ENCODE results near the gene HEXD.
"Not testable (repeated sequence)": the region's sequence is repeated elsewhere in the genome, so short reads cannot be mapped to it uniquely, and the experiment has no call there.

HEXD gene

DNA sequence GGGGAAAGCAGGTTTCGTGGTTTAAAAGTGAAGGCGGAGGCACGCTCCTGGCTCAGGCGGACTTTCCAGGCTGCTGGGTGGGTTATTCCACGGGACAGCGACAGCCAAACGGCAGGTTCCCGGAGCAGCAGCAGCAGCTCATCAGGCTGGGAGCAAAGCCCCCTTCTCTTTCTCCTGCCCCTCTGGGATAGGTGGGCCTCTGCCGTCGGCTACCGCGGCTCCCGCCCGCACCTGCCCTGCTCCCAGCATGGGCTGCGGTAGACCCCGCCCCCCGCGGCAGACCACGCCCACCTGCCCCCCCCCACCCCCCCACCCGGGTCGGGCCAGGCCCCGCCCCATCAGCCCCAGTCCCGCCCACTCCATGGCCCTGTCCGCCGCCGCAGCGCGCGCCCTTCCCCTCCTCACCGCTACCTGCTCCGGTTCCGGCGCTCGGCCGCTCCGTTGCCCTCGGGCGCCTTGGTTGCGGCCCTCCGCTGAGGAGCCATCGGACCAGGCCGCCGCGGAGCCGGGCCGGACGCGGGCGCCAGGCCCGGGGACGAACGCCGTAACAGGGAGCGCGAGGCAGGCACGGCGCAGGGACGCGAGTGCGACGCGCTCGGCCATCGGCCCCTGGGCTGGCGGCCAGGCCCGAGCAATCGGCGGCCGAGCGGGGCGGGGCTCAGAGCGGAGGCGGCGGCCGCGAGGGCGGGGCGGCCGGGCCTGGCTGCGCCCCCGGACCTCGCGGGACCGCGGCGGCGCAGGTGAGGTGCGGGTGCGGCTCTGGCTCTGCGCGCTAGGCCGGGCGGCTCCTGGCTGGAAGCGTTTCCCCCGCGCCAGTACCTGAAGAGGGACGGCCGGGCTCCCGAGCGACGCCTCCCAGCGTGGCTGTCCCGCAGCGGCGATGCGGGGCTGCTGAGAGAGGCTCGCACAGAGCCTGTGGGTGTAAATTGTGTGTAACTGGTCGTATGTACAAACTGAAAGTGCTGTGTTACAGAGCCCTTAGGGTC lies at the start of gene HEXD, which contains the start of gene OGFOD3:
Gene HEXD, plus strand, starts transcription at position 347 of the 986 bp plus-strand sequence. CDS start 1,453 bp downstream, outside the sequence.
Gene OGFOD3, minus strand, starts transcription at position 586 of the 986 bp plus-strand sequence. Its CDS starts 101 bp downstream, at position 485.
- peak; percentile 84 for DNase-seq

DNA sequence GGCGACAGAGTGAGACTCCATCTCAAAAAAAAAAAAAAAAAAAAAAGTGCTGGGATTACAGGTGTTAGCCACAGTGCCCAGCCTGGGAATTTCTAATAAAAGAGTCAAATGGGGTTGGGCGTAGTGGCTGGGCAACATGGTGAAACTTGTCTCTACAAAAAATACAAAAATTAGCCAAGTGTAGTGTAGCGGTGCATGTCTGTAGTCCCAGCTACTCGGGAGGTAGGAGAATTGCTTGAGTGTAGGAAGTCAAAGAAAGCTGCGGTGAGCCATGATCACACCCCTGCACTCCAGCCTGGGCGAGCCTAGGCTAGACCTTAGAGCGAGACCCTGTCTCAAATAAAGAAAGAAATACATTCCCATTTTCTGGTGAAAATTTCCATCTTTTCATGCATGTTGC lies 48.9 kb upstream of the HEXD start:
- DNase-seq, result no peak

DNA sequence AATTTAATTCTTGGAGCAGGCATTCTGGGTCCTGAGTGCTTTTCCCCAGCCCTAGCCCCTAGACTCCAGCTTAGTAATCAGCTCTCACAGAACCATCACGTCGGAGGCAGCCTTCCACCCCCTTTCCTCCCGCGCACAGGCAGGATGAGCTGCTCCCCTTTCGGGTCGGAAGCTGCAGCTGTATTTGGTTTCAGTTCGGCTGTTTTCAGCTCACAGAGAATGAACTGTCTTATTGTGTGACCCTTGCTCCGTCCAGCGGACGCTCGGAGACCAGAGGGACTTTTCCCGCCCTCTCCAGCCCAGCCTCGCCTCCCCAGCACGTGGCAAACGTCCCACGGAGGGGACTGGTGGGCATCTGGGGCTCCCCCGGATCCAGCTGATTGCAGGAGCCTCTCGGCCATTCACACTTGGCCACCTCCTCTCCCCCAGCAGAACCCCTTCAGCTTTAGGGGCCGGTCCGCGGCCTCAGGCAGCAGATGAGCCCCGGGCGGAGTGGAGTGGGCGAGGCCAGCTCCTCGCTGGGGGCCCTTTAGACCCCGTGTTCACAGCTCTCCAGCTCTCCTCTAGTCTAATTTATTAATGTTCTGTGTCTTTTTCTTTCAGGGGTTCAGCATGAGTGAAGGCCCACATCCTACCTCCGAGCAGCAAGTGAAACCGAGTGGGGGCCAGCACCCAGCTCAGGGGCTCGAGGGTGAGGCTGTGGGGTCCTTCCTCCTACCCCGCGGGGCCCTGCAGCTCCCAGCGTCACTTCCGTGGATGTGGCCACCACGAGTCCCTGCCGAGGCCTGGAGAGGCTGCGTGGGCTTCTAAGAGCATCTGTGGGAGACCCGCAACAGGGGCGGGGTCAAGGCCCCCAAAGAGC lies 47.4 kb upstream of the HEXD start:
- peak; percentile 50 for DNase-seq

DNA sequence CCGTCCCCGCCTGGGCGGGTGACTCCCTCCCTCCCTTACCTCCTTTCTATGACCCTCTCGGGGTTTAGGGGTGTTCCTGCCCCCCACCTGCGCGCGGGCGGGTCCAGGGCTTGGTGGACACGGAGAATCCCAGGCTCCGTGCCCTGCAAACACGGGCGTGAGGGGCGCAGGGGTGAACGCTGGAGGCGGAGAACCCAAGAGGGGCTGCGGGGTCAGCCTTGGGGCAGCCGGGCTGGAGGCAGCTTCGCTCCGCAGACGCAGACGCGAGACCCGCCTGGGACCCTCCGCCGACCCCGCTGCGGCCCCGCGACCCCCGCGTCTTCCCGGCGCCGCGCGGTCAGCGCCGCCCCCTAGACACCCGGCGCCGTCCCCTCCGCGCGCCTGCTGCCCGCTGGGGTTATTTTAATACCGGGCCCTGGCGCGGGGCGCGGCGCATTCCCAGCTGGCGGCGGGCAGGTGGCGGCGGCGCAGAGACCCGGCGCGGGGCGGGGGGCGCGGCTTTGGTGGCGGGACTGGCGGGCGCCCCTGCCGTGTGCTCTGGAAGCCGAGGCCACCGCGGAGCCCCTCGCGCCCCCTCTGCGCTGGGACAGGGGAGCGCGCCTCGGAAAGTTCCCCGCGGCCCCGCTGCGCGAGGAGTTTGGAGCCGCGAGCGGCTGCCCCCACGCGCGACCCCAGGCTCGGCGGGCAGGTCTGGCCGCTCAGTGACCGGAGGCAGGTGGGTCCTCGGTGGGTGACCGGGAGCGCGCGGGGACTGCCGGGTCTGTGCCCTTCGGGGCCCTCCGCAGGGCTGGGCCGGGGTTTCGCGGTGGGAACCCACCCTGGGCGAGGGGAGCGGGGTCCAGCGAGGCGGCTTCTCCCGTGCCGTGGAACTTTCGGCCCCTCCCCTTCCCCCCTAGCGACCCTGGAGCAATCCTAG lies 46.6 kb upstream of the HEXD start, which contains the start of gene UTS2R:
Gene UTS2R, plus strand, starts transcription at position 433 of the 916 bp plus-strand sequence. CDS start 2,560 bp downstream, outside the sequence.
- DNase-seq, result no peak

DNA sequence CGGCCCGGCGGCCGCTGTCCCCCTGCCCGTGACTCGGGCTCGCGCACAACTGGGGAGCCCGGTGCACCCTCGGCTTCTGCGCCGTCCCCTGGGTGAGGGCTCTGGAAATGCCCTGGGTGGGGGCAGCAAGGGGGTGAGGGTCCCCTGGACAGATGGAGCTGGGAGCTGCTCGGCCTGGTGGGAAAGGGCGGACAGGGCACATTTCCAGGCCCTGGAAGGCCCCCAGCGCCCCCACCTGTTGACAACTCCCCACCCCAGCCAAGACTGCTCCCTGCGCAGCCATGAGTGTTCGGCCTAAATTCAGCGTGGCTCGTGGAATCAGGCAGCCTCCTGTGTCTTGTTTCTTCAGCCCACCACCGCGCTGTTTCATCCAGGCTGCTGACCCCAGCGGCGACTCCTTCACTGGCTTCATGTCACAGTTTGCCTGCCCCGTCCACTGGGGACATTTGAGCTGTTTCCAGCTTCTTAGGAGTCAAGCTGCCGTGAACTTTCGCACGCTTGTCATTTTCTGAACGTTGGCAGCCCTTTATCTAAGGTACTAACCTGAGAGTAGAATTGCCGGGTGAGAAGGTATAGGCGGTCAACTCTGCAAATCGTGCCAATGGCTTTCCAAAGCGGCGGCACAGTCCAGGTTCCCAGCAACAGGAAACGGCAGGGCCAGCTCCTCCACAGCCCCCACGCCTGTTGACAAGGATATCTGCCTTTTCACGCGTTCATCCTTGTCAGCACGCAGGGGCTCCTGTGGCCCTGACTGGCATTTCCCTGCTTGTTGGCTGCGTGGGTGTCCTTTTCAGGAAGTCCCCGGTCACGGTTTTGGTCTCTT lies 45.7 kb upstream of the HEXD start:
- no peak for DNase-seq

DNA sequence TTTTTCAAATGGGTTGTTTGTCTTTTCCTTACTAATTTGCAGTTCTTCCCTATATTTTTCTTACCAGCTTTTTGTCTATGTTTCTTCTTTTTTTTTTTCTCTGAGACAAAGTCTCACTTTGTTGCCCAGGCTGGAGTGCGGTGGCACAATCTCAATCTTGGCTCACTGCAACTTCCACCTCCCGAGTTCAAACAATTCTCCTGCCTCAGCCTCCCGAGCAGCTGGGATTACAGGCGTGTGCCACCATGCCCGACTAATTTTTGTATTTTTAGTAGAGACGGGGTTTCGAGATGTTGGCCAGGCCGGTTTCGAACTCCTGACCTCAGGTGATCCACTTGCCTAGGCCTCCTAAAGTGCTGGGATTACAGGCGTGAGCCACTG lies 45.1 kb upstream of the HEXD start:
- DNase-seq, result not testable (repeated sequence)

DNA sequence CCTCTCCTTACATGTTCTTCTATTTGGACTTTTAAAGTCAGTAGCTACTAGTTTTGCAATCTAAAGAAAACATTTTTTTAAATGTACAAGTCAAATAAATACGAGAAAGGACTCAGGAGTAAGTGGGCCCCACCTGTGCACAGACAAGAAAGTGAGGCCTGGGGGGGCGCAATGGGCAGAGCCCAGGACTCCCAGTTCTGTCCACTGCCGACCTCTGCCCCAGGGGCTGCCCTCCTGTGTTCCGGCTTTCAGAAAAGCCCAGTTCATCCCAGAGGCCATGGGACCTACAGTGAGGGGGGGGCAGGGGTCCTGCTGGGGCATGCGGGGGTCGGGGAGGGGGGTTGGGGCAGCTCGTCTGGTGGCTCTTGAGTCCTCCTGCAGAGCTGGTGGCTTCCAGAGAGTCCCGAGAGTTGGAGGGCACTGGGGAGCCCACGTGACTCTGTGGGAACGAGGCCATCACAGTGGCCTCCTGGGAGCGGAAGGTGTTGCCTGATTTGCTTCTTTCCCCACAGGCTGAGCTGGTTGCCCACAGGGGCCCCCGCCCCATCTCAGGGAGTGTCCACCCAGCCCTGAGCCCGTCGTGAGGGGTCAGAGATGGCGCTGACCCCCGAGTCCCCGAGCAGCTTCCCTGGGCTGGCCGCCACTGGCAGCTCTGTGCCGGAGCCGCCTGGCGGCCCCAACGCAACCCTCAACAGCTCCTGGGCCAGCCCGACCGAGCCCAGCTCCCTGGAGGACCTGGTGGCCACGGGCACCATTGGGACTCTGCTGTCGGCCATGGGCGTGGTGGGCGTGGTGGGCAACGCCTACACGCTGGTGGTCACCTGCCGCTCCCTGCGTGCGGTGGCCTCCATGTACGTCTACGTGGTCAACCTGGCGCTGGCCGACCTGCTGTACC lies 44.2 kb upstream of the HEXD start:
- DNase-seq, result no peak

DNA sequence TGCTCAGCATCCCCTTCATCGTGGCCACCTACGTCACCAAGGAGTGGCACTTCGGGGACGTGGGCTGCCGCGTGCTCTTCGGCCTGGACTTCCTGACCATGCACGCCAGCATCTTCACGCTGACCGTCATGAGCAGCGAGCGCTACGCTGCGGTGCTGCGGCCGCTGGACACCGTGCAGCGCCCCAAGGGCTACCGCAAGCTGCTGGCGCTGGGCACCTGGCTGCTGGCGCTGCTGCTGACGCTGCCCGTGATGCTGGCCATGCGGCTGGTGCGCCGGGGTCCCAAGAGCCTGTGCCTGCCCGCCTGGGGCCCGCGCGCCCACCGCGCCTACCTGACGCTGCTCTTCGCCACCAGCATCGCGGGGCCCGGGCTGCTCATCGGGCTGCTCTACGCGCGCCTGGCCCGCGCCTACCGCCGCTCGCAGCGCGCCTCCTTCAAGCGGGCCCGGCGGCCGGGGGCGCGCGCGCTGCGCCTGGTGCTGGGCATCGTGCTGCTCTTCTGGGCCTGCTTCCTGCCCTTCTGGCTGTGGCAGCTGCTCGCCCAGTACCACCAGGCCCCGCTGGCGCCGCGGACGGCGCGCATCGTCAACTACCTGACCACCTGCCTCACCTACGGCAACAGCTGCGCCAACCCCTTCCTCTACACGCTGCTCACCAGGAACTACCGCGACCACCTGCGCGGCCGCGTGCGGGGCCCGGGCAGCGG lies 43.4 kb upstream of the HEXD start:
- DNase-seq, result no peak

DNA sequence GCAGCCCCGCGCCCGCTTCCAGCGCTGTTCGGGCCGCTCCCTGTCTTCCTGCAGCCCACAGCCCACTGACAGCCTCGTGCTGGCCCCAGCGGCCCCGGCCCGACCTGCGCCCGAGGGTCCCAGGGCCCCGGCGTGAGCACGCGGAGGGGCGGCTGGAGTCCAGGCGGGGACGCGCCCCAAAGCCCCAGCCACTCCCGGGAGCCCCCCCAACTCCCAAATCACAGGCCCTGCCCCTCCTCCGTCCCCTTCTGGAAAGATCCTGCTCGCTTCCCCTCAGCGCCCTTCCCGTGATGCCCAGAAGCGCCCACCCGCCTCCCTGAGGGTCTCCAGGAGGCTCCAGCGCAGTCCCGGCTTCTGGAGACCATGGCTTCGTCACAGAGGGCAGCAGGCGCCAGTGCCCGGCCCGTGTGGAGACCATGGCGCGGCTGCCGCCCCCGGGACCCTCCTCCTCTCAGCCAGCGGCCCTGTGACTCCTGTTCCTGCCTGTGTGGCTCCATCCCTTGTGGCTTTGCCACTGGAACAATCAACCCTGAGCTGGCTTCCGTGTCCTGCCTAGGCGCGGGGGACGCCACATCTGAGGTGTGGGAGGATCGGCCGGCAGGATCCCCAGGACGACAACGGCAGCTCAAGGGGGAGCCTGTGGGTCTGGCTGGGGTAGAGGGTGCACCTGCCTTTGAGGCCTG lies 42.6 kb upstream of the HEXD start:
- DNase-seq, result no peak

DNA sequence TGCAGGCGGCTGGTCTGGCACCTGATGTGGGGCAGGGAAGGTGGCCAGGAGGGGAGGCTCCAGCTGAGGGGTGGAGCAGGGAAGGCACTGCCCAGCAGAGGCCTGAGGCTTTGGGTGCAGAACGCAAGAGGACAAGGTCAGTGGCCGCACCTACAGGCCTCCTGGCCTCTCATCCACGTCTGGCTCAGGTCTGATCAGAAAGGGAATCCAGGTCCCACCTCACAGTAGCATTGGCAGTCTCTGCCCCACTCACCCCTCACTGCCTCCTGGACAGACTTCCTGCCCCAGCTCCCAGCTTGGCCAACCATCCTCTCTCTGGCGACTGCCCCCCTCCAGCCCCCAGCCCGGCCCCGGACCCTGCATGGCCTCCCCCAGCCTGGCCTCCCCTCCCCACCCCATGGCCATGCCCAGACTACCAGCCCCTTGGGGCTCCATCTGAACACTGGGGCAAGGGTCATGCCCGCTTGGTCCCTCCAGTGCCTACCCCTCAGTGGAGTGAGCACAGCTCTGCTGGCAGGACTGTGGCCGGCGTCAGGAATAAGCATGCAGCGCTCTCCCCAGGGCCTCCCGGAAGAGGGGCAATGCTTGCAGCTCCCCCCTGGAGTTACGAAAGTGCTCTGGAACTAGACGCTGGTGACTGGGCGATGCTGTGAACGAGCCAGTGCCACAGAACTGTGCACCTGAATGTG lies 42.0 kb upstream of the HEXD start:
- no peak for DNase-seq

DNA sequence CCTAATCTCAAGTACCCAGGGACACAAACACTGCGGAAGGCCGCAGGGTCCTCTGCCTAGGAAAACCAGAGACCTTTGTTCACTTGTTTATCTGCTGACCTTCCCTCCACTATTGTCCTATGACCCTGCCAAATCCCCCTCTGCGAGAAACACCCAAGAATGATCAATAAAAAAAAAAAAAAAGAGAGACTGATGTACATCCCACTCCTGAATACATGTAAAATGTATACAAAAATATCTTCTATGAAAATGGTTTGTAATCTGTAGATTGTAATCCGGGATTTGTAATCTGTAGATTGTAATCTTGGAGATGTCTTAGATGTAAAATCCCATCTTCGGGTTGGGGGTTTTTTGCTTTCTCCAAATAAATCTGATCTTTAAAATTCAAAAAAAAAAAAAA lies 40.9 kb upstream of the HEXD start:
- not testable (repeated sequence) for DNase-seq

DNA sequence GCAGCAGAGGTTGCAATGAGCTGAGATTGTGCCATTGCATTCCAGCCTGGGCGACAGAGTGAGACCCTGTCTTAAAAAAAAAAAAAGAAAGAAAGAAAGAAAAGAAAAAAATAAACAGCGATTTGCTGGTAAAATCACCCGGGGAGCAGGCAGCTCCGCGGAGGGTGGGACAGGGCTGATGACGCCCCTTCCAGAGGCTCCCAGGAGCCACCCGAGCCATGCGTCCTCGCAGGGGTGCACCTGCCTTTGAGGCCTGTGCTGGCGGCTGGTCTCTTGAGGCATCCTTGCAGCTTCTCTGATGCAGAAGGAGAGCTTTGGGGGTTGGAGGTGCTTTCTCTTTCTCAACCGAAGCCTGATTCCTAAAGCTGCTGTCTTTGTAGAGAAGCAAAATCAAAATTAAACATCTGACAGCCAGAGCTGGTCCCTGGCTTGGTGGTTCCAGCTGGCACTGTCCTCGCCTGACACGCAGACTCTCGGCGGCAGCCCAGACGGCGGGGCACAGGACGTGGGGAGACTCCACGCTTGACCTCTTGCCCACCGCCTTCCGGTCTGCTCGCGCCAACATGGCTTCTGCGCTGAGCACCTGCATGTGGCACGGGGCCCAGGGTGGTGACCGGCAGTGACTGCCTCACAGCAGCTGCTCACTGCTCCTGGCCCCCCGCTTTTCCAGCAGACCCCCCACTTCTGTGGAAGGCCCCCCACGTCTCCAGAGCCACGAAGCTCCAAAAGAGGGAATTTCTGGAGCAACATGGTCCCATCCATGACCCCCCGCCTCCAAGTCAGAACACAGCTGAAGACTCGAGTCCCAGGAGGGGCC lies 40.0 kb upstream of the HEXD start:
- no peak for DNase-seq

DNA sequence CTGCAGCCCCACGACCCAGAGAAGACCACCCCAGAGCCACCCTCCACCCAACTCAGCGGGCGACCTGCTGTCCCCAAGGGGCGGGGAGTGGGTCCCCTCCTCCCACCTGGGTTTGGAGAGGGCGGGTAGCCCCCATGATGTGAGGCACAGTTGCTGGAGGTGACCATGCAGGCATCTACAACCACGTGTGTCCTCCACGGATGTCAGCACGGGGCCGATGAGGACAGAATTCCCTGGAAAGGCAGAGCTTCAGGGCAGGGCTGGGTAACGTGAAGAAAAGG lies 39.5 kb upstream of the HEXD start:
- no peak for DNase-seq

DNA sequence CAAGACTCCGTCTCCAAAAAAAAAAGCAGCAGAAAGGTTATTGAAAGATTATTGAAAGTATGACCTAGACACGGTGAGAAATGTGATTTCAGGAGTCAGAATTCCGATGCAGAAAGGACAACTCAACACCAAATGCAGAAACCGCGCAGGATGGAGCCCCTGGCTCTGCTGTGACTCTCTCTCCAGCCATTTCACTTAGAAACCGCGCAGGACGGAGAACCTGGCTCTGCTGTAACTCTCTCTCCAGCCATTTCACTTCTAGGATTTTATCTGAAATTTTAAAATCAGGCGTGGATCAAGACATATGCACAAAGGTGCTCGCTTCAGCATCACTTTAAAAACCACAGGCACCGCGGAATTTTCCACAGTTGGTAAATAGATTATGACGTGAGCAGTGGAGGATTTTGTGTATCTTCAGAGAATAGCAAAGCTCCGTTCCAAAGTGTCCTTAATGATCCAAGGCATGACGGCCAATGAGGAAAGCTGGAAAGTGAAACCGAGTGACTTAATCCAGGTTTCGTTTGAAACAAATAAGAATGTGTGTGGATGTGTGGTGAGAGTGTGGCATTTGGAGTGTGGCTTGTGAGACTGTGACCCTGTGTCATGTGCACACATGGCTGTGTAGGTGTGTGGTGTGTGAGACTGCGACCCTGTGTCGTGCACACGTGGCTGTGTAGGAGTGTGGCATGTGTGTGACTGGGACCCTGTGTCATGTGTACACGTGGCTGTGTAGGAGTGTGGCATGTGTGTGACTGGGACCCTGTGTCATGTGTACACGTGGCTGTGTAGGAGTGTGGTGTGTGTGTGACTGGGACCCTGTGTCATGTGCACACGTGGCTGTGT lies 37.1 kb upstream of the HEXD start:
- no peak for DNase-seq

DNA sequence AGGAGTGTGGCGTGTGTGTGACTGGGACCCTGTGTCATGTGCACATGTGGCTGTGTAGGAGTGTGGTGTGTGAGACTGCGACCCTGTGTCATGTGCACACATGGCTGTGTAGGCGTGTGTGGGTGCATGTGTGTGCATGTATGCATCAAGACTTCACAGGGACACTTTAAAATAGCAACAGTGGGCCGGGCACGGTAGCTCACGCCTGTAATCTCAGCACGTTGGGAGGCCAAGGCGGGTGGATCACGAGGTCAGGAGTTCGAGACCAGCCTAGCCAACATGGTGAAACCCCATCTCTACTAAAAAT lies 36.5 kb upstream of the HEXD start:
- not testable (repeated sequence) for DNase-seq

DNA sequence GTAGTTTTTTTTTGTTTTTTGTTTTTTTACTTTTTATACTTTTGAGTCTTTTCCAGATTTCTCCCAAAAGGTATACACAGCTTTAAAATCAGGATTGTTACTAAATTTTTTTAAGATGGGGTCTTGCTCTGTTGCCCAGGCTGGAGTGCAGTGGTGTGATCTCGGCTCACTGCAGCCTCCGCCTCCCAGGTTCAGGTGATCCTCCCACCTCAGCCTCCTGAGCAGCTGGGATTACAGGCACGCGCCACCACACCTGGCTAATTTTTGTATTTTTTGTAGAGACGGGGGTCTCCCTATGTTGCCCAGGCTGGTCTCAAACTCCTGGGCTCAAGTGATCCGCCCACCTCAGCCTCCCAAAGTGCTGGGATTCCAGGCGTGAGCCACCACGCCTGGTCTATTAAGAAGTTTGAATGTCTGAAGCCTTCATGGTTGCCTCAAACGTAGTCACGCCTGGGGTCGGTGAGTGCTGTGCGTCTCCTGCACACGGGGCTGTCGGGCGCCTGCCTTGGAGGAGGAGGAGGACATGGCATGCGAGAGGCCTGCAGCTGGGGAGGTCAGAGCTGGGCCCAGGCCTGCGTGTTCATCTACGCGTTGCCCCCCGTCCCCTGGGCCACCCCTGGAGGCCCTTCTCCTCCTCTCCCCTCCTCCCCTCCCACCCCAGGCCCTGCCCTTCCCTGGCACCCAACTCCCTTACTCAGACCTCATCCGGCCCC lies 35.8 kb upstream of the HEXD start:
- not testable (repeated sequence) for DNase-seq

Measured in stimulated activated CD4-positive, alpha-beta T cell treated with anti-CD3 and anti-CD28 coated beads, Interleukin-4, amount 100 ng/mL, for 1 hour (primary cell).